ENCODE results near the gene MPHOSPH10. TPM values are rescaled to one million over a fixed set of nuclear protein-coding genes. Genes with fewer than 3 reads are reported as not detected.
"Not testable (repeated sequence)": the region's sequence is repeated elsewhere in the genome, so short reads cannot be mapped to it uniquely, and the experiment has no call there.

MPHOSPH10 gene
- total and polyA plus RNA-seq, 2 experiments from 2014 or later: 18.9 to 26.4 TPM

GRCh38 chr2:71174207-71174606 lies 43.8 kb downstream of the MPHOSPH10 start:
- Histone ChIP-seq H4K20me1 (ENCODE audit: insufficient read depth) (no peaks in the 10 kb centered on the region), H3K79me2 (ENCODE audit: insufficient read depth) (no peaks in the 10 kb centered on the region), H3K4me1 (ENCODE audit: insufficient read depth) (no peaks in the 10 kb centered on the region), H3K9ac (no peak overlapping the region), H3K27me3 (replicated peaks; ENCODE audit: insufficient read depth) (peaks cover 3% of the 10 kb centered on the region; the same call in 1 of the 2 replicates), H2AFZ (no peak overlapping the region), H3F3A (ENCODE audit: insufficient read depth) (no peaks in the 10 kb centered on the region), H3K4me3 (no peak overlapping the region), H3K4me2 (ENCODE audit: unreplicated experiment) (no peak overlapping the region), H3K36me3 (ENCODE audit: low read depth) (no peaks in the 10 kb centered on the region), H3K9me3 (ENCODE audit: low read depth) (no peaks in the 10 kb centered on the region), H3K9me2 (ENCODE audit: insufficient read depth) (no peaks in the 10 kb centered on the region), H3K27ac (no peak overlapping the region)
- TF ChIP-seq EZH2phosphoT487 (IDR thresholded peaks at IDR 0.05; ENCODE audit: insufficient read depth, low read depth): no peak
- TF ChIP-seq EZH2 (IDR thresholded peaks at IDR 0.05; ENCODE audit: insufficient read depth, poor library complexity, severe bottlenecking): no peak
- 61 to 76% methylated on average over 3 of the region's 3 CpGs for WGBS, 2 experiments (ENCODE audit: low coverage in 1 of 2, low lambda C conversion rate in 2 of 2, missing lambda C conversion rate in 2 of 2)
- no peak for DNase-seq
- in situ Hi-C loops (cut with MboI): no loop called here

GRCh38 chr2:71178836-71179235 lies 48.4 kb downstream of the MPHOSPH10 start:
- in situ Hi-C loops (cut with MboI); H3K79me2 ChIP-seq (ENCODE audit: insufficient read depth); H3K27me3 ChIP-seq (replicated peaks; ENCODE audit: insufficient read depth); H3F3A ChIP-seq (ENCODE audit: insufficient read depth); DNase-seq; H3K9me3 ChIP-seq (ENCODE audit: low read depth); H4K20me1 ChIP-seq (ENCODE audit: insufficient read depth); H3K9ac ChIP-seq; H3K36me3 ChIP-seq (ENCODE audit: low read depth); H2AFZ ChIP-seq; H3K4me1 ChIP-seq (ENCODE audit: insufficient read depth); H3K27ac ChIP-seq; H3K4me3 ChIP-seq; H3K4me2 ChIP-seq (ENCODE audit: unreplicated experiment); H3K9me2 ChIP-seq (ENCODE audit: insufficient read depth): not testable (repeated sequence)
- WGBS, 2 experiments (ENCODE audit: low coverage in 1 of 2, low lambda C conversion rate in 2 of 2, missing lambda C conversion rate in 2 of 2): 62% methylated on average over 8 of the region's 8 CpGs

GRCh38 chr2:71181316-71181715 lies 50.9 kb downstream of the MPHOSPH10 start:
- H3K27me3 ChIP-seq (replicated peaks; ENCODE audit: insufficient read depth): peaks cover 3% of the 10 kb centered on the region; the same call in 1 of the 2 replicates
- in situ Hi-C loops (cut with MboI): no loop called here
- no peaks in the 10 kb centered on the region for H3F3A ChIP-seq (ENCODE audit: insufficient read depth)
- no peaks in the 10 kb centered on the region for H3K9me3 ChIP-seq (ENCODE audit: low read depth)
- H3K9me2 ChIP-seq (ENCODE audit: insufficient read depth): no peaks in the 10 kb centered on the region
- peaks cover 13% of the 10 kb centered on the region for H3K4me1 ChIP-seq (ENCODE audit: insufficient read depth)
- peak; percentile 62 for DNase-seq
- H3K9ac ChIP-seq: no peak overlapping the region
- no peak overlapping the region for H3K4me2 ChIP-seq (ENCODE audit: unreplicated experiment)
- H2AFZ ChIP-seq: no peak overlapping the region
- H3K4me3 ChIP-seq: no peak overlapping the region
- WGBS, 2 experiments (ENCODE audit: low coverage in 1 of 2, low lambda C conversion rate in 2 of 2, missing lambda C conversion rate in 2 of 2): 24 to 28% methylated on average over 2 of the region's 2 CpGs
- H3K36me3 ChIP-seq (ENCODE audit: low read depth): no peaks in the 10 kb centered on the region
- TF ChIP-seq EZH2 (IDR thresholded peaks at IDR 0.05; ENCODE audit: insufficient read depth, poor library complexity, severe bottlenecking) (no peak), EZH2phosphoT487 (IDR thresholded peaks at IDR 0.05; ENCODE audit: insufficient read depth, low read depth) (no peak)
- no peaks in the 10 kb centered on the region for H4K20me1 ChIP-seq (ENCODE audit: insufficient read depth)
- no peak overlapping the region for H3K27ac ChIP-seq
- no peaks in the 10 kb centered on the region for H3K79me2 ChIP-seq (ENCODE audit: insufficient read depth)

GRCh38 chr2:71183306-71184115 lies 53.1 kb downstream of the MPHOSPH10 start:
- H4K20me1 ChIP-seq (ENCODE audit: insufficient read depth); H3K36me3 ChIP-seq (ENCODE audit: low read depth); H3K4me3 ChIP-seq; H3K79me2 ChIP-seq (ENCODE audit: insufficient read depth); H3K9me3 ChIP-seq (ENCODE audit: low read depth); DNase-seq; H3K4me2 ChIP-seq (ENCODE audit: unreplicated experiment); H3K9me2 ChIP-seq (ENCODE audit: insufficient read depth); H3F3A ChIP-seq (ENCODE audit: insufficient read depth); H3K27ac ChIP-seq; H3K27me3 ChIP-seq (replicated peaks; ENCODE audit: insufficient read depth); in situ Hi-C loops (cut with MboI); H3K9ac ChIP-seq: not testable (repeated sequence)
- WGBS, 2 experiments (ENCODE audit: low coverage in 1 of 2, low lambda C conversion rate in 2 of 2, missing lambda C conversion rate in 2 of 2): 28 to 31% methylated on average over 2 of the region's 5 CpGs
- Histone ChIP-seq H2AFZ (peak overlapping the region; percentile 63), H3K4me1 (ENCODE audit: insufficient read depth) (peaks cover 13% of the 10 kb centered on the region)

GRCh38 chr2:71186973-71187372 lies 56.5 kb downstream of the MPHOSPH10 start:
- Histone ChIP-seq H3K9me2 (ENCODE audit: insufficient read depth) (no peaks in the 10 kb centered on the region), H3K4me3 (no peak overlapping the region), H3K79me2 (ENCODE audit: insufficient read depth) (no peaks in the 10 kb centered on the region), H3K9me3 (ENCODE audit: low read depth) (no peaks in the 10 kb centered on the region), H2AFZ (no peak overlapping the region), H3K27ac (no peak overlapping the region), H3K9ac (no peak overlapping the region), H3F3A (ENCODE audit: insufficient read depth) (no peaks in the 10 kb centered on the region), H3K4me1 (ENCODE audit: insufficient read depth) (peaks cover 9% of the 10 kb centered on the region; the same call in 1 of the 2 replicates), H3K36me3 (ENCODE audit: low read depth) (no peaks in the 10 kb centered on the region), H4K20me1 (ENCODE audit: insufficient read depth) (no peaks in the 10 kb centered on the region), H3K27me3 (replicated peaks; ENCODE audit: insufficient read depth) (no peaks in the 10 kb centered on the region), H3K4me2 (ENCODE audit: unreplicated experiment) (no peak overlapping the region)
- DNase-seq: no peak
- in situ Hi-C loops (cut with MboI): no loop called here
- TF ChIP-seq EZH2phosphoT487 (IDR thresholded peaks at IDR 0.05; ENCODE audit: insufficient read depth, low read depth): no peak
- 38 to 50% methylated on average over 1 of the region's 1 CpG for WGBS, 2 experiments (ENCODE audit: low coverage in 1 of 2, low lambda C conversion rate in 2 of 2, missing lambda C conversion rate in 2 of 2)
